HL-60 (cell line): ENCODE results near the gene SYVN1.

Experiments used
- CTCF ChIP-seq: IDR thresholded peaks from one replicate; pipeline ENCODE4 v1.5.1; 2011; ENCODE audit warnings: low read length, control low read depth, inconsistent platforms; ENCODE audit not compliant: insufficient read depth
- GABPA ChIP-seq: IDR thresholded peaks from 2 replicates; pipeline ENCODE4 v1.6.1; 2012; ENCODE audit warnings: low read depth
- POLR2AphosphoS5 ChIP-seq: IDR thresholded peaks from 2 replicates; pipeline ENCODE4 v1.6.1; 2012; ENCODE audit warnings: low read depth
- REST ChIP-seq: IDR thresholded peaks from 2 replicates; pipeline ENCODE4 v1.6.1; 2012; ENCODE audit warnings: low read depth; ENCODE audit not compliant: insufficient replicate concordance

- TF ChIP-seq REST = no peak
- TF ChIP-seq CTCF = no peak
- TF ChIP-seq POLR2AphosphoS5 = no peak
- TF ChIP-seq GABPA = no peak
Measured at GRCh38 chr11:65166893-65167292, 32.6 kb upstream of the SYVN1 start.
